ENCODE results near the gene RABGAP1L.

DNA sequence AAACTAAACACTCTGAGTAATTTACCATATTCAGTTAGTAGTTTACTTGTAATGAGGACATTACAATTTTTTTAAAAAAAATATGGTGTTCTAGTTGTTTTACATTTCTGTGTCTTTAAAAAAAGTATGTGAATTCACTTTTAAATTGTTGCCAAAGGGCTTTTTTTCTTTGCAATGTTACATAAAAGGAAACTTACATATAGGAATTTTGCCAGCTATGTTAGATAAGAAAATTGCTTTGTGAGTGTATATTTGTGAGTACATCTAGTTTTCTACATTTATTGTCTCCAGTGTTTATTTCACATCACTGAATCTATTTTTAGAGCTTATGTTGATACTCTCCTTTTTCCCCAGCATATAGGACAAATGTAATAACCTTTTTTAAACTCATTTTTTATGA lies 495.2 kb downstream of the RABGAP1L start:
- TF ChIP-seq, protein P1, sequence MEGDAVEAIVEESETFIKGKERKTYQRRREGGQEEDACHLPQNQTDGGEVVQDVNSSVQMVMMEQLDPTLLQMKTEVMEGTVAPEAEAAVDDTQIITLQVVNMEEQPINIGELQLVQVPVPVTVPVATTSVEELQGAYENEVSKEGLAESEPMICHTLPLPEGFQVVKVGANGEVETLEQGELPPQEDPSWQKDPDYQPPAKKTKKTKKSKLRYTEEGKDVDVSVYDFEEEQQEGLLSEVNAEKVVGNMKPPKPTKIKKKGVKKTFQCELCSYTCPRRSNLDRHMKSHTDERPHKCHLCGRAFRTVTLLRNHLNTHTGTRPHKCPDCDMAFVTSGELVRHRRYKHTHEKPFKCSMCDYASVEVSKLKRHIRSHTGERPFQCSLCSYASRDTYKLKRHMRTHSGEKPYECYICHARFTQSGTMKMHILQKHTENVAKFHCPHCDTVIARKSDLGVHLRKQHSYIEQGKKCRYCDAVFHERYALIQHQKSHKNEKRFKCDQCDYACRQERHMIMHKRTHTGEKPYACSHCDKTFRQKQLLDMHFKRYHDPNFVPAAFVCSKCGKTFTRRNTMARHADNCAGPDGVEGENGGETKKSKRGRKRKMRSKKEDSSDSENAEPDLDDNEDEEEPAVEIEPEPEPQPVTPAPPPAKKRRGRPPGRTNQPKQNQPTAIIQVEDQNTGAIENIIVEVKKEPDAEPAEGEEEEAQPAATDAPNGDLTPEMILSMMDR (conservative IDR thresholded peaks at IDR 0.05) = no peak
- no peak for TF ChIP-seq ZFX (IDR thresholded peaks at IDR 0.05)

All from C4-2B (cell line).